ENCODE results near the gene PTPRG. TPM values are rescaled to one million over a fixed set of nuclear protein-coding genes. Genes with fewer than 3 reads are reported as not detected.

The PTPRG gene
- total and polyA plus RNA-seq, 10 of the 15 experiments (the other 5 are each of a cell fraction or from before 2014, with no cell fraction given), result 0.29 to 20.7 (median 1.4) TPM

DNA sequence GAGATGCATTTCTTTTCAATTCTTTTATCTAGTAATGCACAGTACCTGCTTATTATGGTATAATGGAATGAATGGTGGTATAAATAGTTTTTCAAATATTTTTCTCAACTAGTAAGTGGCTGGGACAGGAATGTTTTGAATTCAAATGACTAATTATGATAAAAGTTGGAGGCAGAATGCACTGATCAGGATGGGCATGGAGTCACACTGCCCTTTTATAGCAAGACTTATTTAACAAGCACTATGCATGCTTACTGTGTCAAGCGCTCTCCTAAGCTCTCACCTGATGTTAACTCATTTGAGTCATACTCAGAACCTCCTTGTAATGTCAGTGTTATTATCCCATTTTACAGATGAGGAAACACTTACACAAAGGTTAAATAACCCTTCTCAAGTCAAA lies 590.2 kb downstream of the PTPRG start (continued):
- TF ChIP-seq, protein P1, sequence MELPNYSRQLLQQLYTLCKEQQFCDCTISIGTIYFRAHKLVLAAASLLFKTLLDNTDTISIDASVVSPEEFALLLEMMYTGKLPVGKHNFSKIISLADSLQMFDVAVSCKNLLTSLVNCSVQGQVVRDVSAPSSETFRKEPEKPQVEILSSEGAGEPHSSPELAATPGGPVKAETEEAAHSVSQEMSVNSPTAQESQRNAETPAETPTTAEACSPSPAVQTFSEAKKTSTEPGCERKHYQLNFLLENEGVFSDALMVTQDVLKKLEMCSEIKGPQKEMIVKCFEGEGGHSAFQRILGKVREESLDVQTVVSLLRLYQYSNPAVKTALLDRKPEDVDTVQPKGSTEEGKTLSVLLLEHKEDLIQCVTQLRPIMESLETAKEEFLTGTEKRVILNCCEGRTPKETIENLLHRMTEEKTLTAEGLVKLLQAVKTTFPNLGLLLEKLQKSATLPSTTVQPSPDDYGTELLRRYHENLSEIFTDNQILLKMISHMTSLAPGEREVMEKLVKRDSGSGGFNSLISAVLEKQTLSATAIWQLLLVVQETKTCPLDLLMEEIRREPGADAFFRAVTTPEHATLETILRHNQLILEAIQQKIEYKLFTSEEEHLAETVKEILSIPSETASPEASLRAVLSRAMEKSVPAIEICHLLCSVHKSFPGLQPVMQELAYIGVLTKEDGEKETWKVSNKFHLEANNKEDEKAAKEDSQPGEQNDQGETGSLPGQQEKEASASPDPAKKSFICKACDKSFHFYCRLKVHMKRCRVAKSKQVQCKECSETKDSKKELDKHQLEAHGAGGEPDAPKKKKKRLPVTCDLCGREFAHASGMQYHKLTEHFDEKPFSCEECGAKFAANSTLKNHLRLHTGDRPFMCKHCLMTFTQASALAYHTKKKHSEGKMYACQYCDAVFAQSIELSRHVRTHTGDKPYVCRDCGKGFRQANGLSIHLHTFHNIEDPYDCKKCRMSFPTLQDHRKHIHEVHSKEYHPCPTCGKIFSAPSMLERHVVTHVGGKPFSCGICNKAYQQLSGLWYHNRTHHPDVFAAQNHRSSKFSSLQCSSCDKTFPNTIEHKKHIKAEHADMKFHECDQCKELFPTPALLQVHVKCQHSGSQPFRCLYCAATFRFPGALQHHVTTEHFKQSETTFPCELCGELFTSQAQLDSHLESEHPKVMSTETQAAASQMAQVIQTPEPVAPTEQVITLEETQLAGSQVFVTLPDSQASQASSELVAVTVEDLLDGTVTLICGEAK (IDR thresholded peaks at IDR 0.05; ENCODE audit: borderline replicate concordance), result no peak

DNA sequence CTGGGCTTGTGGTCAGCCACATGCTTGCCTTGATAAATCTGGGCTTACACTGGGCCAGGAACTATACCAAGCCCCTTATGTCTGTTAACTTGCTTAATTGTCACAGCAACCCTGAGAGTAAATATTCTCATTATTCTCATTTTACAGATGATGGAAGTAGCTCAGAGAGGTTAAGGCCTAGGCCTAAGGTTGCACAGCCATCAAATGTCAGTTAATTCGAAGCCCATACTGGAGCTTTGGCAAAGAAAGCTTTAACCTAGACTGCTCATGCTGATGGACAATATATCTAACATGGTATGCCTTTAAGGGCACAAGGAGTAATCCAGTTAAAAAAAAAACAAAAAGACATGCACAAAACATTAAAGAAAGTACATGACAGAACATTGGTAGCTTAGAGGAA lies 591.9 kb downstream of the PTPRG start:
- intact Hi-C loops (cut with micrococcal nuclease; ENCODE audit: unreplicated experiment), result no loop called here
- Histone ChIP-seq H3K79me2 (ENCODE audit: control insufficient read depth, insufficient read depth, low read length) (no peaks in the 10 kb centered on the region), H3K9ac (ENCODE audit: control insufficient read depth, insufficient read depth, low read length) (no peak overlapping the region), H3K9me3 (replicated peaks; ENCODE audit: control insufficient read depth, insufficient read depth, low read length) (no peaks in the 10 kb centered on the region), H3K4me3 (no peak overlapping the region), H4K20me1 (ENCODE audit: control insufficient read depth, insufficient read depth) (no peaks in the 10 kb centered on the region), H2AFZ (ENCODE audit: control insufficient read depth, low read depth, low read length) (no peak overlapping the region), H3K4me2 (ENCODE audit: control insufficient read depth, insufficient read depth) (no peak overlapping the region), H3K27ac (ENCODE audit: control insufficient read depth, insufficient read depth) (no peak overlapping the region), H3K27me3 (replicated peaks in 1 of 2; ENCODE audit: control insufficient read depth in 2 of 2, insufficient read depth in 2 of 2, low read length in 1 of 2) (no peaks in the 10 kb centered on the region), H3K4me1 (ENCODE audit: control insufficient read depth, insufficient read depth, low read length) (no peaks in the 10 kb centered on the region), H3K36me3 (ENCODE audit: control insufficient read depth in 2 of 2, insufficient read depth in 2 of 2, low read length in 1 of 2) (no peaks in the 10 kb centered on the region)
- FAIRE-seq, result no peak
- CTCF ChIA-PET, result interaction anchor here (1.2 kb wide), 1 partner anchor 34 kb away, joined by 6 read pairs; no protein-coding TSS in a partner anchor
- DNase-seq (ENCODE audit: low read depth, low spot score), result no peak
- BruUV-seq (replicated peaks), result no TSS peak
- no peak for ATAC-seq
- 0% methylated on average over 1 of the region's 1 CpG for WGBS (ENCODE audit: insufficient coverage, insufficient replicate concordance, low lambda C conversion rate, missing lambda C conversion rate)
- RAD21 ChIA-PET (ENCODE audit: unreplicated experiment), result no interaction called here
- POLR2A ChIA-PET, result interaction anchor here (0.6 to 1.3 kb wide), 4 partner anchors 17 to 704 kb away, joined by 3 to 4 read pairs (median 4); no protein-coding TSS in a partner anchor
- in situ Hi-C loops (cut with MboI), result no loop called here
- SMC1A ChIA-PET (ENCODE audit: uncharacterized antibody, unreplicated experiment), result interaction anchor here (0.6 to 4.1 kb wide), 7 partner anchors 10 to 1147 kb away, joined by 3 to 15 read pairs (median 3); no protein-coding TSS in a partner anchor
- TF ChIP-seq, protein P2, sequence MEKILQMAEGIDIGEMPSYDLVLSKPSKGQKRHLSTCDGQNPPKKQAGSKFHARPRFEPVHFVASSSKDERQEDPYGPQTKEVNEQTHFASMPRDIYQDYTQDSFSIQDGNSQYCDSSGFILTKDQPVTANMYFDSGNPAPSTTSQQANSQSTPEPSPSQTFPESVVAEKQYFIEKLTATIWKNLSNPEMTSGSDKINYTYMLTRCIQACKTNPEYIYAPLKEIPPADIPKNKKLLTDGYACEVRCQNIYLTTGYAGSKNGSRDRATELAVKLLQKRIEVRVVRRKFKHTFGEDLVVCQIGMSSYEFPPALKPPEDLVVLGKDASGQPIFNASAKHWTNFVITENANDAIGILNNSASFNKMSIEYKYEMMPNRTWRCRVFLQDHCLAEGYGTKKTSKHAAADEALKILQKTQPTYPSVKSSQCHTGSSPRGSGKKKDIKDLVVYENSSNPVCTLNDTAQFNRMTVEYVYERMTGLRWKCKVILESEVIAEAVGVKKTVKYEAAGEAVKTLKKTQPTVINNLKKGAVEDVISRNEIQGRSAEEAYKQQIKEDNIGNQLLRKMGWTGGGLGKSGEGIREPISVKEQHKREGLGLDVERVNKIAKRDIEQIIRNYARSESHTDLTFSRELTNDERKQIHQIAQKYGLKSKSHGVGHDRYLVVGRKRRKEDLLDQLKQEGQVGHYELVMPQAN (conservative IDR thresholded peaks at IDR 0.05), result no peak
- TF ChIP-seq NFXL1 (IDR thresholded peaks at IDR 0.05; ENCODE audit: borderline replicate concordance), result 0 out of 2 replicates have a peak, but pooled peaks have one; percentile 23
